HG03025 (cell line): ENCODE data around the gene GFRA4.

Source experiments
- ATAC-seq: cut with Tn5 transposase; IDR thresholded peaks from one replicate; pipeline ENCODE4 v1.9.1; 2021; ENCODE audit warnings: mild to moderate bottlenecking, moderate library complexity; ENCODE audit not compliant: unreplicated experiment, low FRiP score

The GFRA4 gene

GRCh38 chr20:3696200-3696599 lies 33.0 kb upstream of the GFRA4 start:
- ATAC-seq: no peak

- ATAC-seq: no peak
Observed at GRCh38 chr20:3694864-3695263, 31.7 kb upstream of the GFRA4 start.

GRCh38 chr20:3693376-3693775 lies 30.2 kb upstream of the GFRA4 start:
- ATAC-seq: no peak

- ATAC-seq: no peak
Observed at GRCh38 chr20:3692706-3693294, 29.6 kb upstream of the GFRA4 start.

- no peak for ATAC-seq
Observed at GRCh38 chr20:3691897-3692296, 28.7 kb upstream of the GFRA4 start.

GRCh38 chr20:3691306-3691705 lies 28.1 kb upstream of the GFRA4 start:
- no peak for ATAC-seq

- no peak for ATAC-seq
Observed at GRCh38 chr20:3690413-3690812, 27.2 kb upstream of the GFRA4 start.

GRCh38 chr20:3689978-3690377 lies 26.8 kb upstream of the GFRA4 start:
- no peak for ATAC-seq

- no peak for ATAC-seq
Observed at GRCh38 chr20:3687655-3688054, 24.5 kb upstream of the GFRA4 start.

- ATAC-seq: no peak
Observed at GRCh38 chr20:3686867-3687321, 23.7 kb upstream of the GFRA4 start.

- ATAC-seq: no peak
Observed at GRCh38 chr20:3686421-3686820, 23.2 kb upstream of the GFRA4 start.

- no peak for ATAC-seq
Observed at GRCh38 chr20:3685341-3685740, 22.1 kb upstream of the GFRA4 start.

- ATAC-seq: no peak
Observed at GRCh38 chr20:3681931-3682781, 19.0 kb upstream of the GFRA4 start, which contains the start of gene ADAM33. Gene ADAM33 (minus strand): TSS chr20:3682010. CDS start chr20:3682004, 6 bp downstream.

GRCh38 chr20:3681352-3681930 lies 18.2 kb upstream of the GFRA4 start:
- no peak for ATAC-seq

- ATAC-seq: no peak
Observed at GRCh38 chr20:3680701-3681351, 17.6 kb upstream of the GFRA4 start.

- ATAC-seq: no peak
Observed at GRCh38 chr20:3679749-3680700, 16.8 kb upstream of the GFRA4 start.

GRCh38 chr20:3678856-3679720 lies 15.9 kb upstream of the GFRA4 start:
- ATAC-seq: no peak

GRCh38 chr20:3678198-3678597 lies 15.0 kb upstream of the GFRA4 start:
- ATAC-seq: no peak

- ATAC-seq: no peak
Observed at GRCh38 chr20:3677733-3678132, 14.5 kb upstream of the GFRA4 start.
